Thyroid gland (tissue), 4 donors: ENCODE measurements around the gene TEX261. TPM values are rescaled to one million over a fixed set of nuclear protein-coding genes. Genes with fewer than 3 reads are reported as not detected.

Experiments
- DNase-seq, 2 donors: peaks; one replicate each; pipeline ENCODE4 v3.0.0-alpha.2; 2019
- H3K27ac ChIP-seq, 3 donors: fragments of 200-600 bp; sonication (generic); 1 replicate in 2 of 3; 2 replicates in 1 of 3; pipeline ENCODE4 v1.5.1; 2016 to 2019; ENCODE audit warnings: mild to moderate bottlenecking in 1 of 3, moderate library complexity in 1 of 3
- H3K27me3 ChIP-seq: fragments of 200-600 bp; sonication (generic); one replicate; pipeline ENCODE4 v1.5.1; 2019
- H3K36me3 ChIP-seq, 2 donors: fragments of 200-600 bp; sonication (generic); one replicate each; pipeline ENCODE4 v1.5.1; 2016 to 2019
- H3K4me1 ChIP-seq, 2 donors: fragments of 200-600 bp; sonication (generic); one replicate each; pipeline ENCODE4 v1.5.1; 2017 to 2019
- H3K4me3 ChIP-seq, 3 donors: fragments of 200-600 bp; sonication (generic); replicated peaks in 1 of 3; 1 replicate in 2 of 3; 2 replicates in 1 of 3; pipeline ENCODE4 v1.5.1; 2016; ENCODE audit warnings: mild to moderate bottlenecking in 1 of 3
- H3K9me3 ChIP-seq: fragments of 200-600 bp; sonication (generic); one replicate; pipeline ENCODE4 v1.5.1; 2017
- POLR2A ChIP-seq, 2 donors: fragments of 450-650 bp; IDR thresholded peaks; one replicate each; pipeline ENCODE4 v1.6.1; 2017; ENCODE audit warnings: antibody characterized with exemption in 2 of 2, mild to moderate bottlenecking in 2 of 2, moderate library complexity in 1 of 2
- WGBS, 2 donors: methylation state at CpG; one replicate each; pipeline ENCODE4 v1.1.5; 2017; 5-methylcytosine and 5-hydroxymethylcytosine counted together
- intact Hi-C: fragments of 100-400 bp; cut with DNase I; formaldehyde crosslinking; loops from one replicate; pipeline ENCODE4 v1.15.1; 2023
- total RNA-seq, 4 donors: library from RNA; depleted of rRNA; stranded (reverse); fragments of >200 nt; gene quantifications; one replicate each; pipeline ENCODE4 v1.2.3, GENCODE V29; 2016
- TF ChIP-seq, protein P1 (sequence below), 6 experiments: fragments of 200-600 bp in 3 of 6; fragments of 450-650 bp in 3 of 6; sonication (generic) in 3 of 6; IDR thresholded peaks; one replicate each; pipeline ENCODE4 v1.5.1; 2016 to 2019; ENCODE audit warnings: antibody characterized with exemption in 6 of 6, mild to moderate bottlenecking in 2 of 6, inconsistent platforms in 1 of 6, moderate library complexity in 1 of 6

Gene TEX261
- total RNA-seq, 4 donors from 2014 or later: 37.9 to 67.7 (median 51.4) TPM

DNA sequence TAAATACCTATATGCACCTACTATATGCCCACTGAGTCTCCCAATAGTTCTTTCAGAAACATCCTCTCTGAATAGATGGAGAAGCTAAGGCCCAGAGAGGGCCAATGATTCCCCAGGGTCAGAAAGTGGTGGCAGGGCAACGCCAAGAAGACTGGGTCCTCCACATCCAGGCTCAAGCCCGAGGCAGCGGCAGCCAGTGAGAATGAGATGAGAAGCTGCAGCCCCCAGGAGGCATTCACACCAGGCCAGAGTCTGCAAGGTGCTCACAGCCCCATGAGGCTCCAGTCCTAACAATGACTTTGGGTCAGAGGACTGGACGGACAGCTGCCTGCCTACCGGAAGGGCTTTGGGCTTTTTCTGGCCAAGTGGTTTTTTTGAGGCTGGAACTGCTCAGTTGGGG, 3.5 kb downstream of the TEX261 start:
- no peak overlapping the region for H3K4me3 ChIP-seq
- no peak for TF ChIP-seq POLR2A (IDR thresholded peaks at IDR 0.05)
- TF ChIP-seq, protein P1, sequence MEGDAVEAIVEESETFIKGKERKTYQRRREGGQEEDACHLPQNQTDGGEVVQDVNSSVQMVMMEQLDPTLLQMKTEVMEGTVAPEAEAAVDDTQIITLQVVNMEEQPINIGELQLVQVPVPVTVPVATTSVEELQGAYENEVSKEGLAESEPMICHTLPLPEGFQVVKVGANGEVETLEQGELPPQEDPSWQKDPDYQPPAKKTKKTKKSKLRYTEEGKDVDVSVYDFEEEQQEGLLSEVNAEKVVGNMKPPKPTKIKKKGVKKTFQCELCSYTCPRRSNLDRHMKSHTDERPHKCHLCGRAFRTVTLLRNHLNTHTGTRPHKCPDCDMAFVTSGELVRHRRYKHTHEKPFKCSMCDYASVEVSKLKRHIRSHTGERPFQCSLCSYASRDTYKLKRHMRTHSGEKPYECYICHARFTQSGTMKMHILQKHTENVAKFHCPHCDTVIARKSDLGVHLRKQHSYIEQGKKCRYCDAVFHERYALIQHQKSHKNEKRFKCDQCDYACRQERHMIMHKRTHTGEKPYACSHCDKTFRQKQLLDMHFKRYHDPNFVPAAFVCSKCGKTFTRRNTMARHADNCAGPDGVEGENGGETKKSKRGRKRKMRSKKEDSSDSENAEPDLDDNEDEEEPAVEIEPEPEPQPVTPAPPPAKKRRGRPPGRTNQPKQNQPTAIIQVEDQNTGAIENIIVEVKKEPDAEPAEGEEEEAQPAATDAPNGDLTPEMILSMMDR (IDR thresholded peaks at IDR 0.05): no peak
- H3K9me3 ChIP-seq: no peaks in the 10 kb centered on the region
- H3K27ac ChIP-seq: no peak overlapping the region
- DNase-seq: no peak
- peaks cover 21 to 30% of the 10 kb centered on the region in 2 donors for H3K4me1 ChIP-seq
- WGBS, 2 donors: 93 to 100% methylated on average over 5 of the region's 5 CpGs
- H3K36me3 ChIP-seq: peaks cover 21 to 34% of the 10 kb centered on the region in 2 donors
- H3K27me3 ChIP-seq: no peaks in the 10 kb centered on the region
- intact Hi-C loops: no loop called here

DNA sequence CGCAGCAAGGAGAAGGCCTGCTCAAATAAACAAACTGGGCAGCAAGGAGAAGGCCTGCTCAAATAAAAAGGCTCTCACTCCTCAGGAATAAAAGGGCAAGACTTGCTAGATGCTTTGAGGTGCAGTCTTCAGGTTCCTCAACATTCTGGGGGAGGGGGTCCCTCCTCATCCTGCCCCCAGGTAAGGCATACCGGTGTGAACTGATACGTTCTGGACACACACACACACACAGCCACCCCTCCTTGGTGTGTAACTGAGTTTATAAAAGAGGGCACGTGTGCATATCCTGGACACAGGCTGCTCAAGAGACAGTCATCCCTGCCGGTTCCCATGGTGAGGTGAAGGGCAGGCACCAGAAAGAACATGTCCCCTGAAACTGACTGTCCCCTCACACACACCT, 4.5 kb downstream of the TEX261 start:
- Histone ChIP-seq H3K4me1 (peaks cover 21 to 26% of the 10 kb centered on the region in 2 donors), H3K36me3 (peaks cover 21 to 34% of the 10 kb centered on the region in 2 donors), H3K9me3 (no peaks in the 10 kb centered on the region), H3K27me3 (no peaks in the 10 kb centered on the region), H3K27ac (no peak overlapping the region), H3K4me3 (no peak overlapping the region)
- no peak for TF ChIP-seq POLR2A (IDR thresholded peaks at IDR 0.05)
- TF ChIP-seq, protein P1 (IDR thresholded peaks at IDR 0.05): no peak
- intact Hi-C loops: no loop called here
- DNase-seq: no peak
- WGBS, 2 donors: 76 to 90% methylated on average over 5 of the region's 5 CpGs

GRCh38 chr2:70988726-70989648, 5.7 kb downstream of the TEX261 start:
- intact Hi-C loops: no loop called here
- WGBS, 2 donors: 92 to 94% methylated on average over 16 of the region's 16 CpGs
- Histone ChIP-seq H3K4me1 (peaks cover 21 to 26% of the 10 kb centered on the region in 2 donors), H3K27ac (no peak overlapping the region), H3K27me3 (no peaks in the 10 kb centered on the region), H3K4me3 (no peak overlapping the region), H3K9me3 (no peaks in the 10 kb centered on the region), H3K36me3 (peaks cover 21 to 34% of the 10 kb centered on the region in 2 donors)
- DNase-seq: no peak
- no peak for TF ChIP-seq POLR2A (IDR thresholded peaks at IDR 0.05)
- TF ChIP-seq, protein P1 (IDR thresholded peaks at IDR 0.05): no peak

DNA sequence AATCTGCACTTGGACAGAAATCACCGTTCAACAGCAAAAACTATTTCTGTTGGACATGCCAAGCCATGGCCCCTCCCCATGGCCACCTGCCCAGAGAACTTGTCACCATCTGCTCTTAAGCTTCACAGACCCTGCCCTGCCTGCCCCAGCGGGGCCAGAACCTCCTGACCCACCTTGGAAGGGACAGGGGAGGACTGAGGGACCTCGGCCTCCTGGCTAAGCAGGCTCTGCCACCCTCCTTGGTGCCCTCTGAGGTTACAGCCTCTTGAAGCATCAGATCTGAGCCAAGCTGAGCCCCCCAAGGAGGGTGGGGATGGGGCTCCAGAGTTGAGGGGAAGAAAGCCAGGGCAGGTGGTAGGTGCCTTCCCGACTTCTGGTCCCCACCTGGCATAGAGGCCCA, 6.5 kb downstream of the TEX261 start:
- no peaks in the 10 kb centered on the region for H3K9me3 ChIP-seq
- no peak overlapping the region for H3K4me3 ChIP-seq
- 55 to 67% methylated on average over 3 to 4 of the region's 4 CpGs for WGBS, 2 donors
- no peak for TF ChIP-seq POLR2A (IDR thresholded peaks at IDR 0.05)
- TF ChIP-seq, protein P1 (IDR thresholded peaks at IDR 0.05): no peak
- H3K36me3 ChIP-seq: peaks cover 21 to 34% of the 10 kb centered on the region in 2 donors
- DNase-seq: peak in 1 of 2 donors; percentile 35
- peaks cover 12 to 18% of the 10 kb centered on the region in 2 donors for H3K4me1 ChIP-seq
- H3K27me3 ChIP-seq: no peaks in the 10 kb centered on the region
- intact Hi-C loops: no loop called here
- peak overlapping the region in 1 of 3 donors; percentile 33 for H3K27ac ChIP-seq

DNA sequence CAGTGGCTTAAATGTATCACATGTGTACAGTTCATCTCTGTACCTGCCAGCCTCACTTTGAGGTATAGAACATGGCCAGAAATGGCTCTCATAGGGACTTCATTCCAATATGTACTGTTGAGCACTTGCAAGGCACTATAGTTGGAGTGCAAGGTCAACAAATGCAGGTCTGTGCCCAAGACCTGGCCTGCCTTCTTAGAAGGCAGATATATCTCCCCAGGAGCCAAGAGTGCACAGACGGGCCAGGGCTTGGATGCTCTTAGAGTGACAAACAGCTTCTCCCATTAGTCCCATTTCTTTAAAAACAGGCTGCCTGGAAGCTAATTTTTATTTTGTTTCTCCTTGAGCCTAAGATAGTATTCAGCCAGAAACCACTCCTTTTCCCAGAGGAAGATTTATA, 7.3 kb downstream of the TEX261 start:
- WGBS, 2 donors: 73 to 84% methylated on average over 1 of the region's 1 CpG
- Histone ChIP-seq H3K27ac (peak overlapping the region in 1 of 3 donors; percentile 5), H3K9me3 (no peaks in the 10 kb centered on the region), H3K27me3 (no peaks in the 10 kb centered on the region), H3K4me1 (peaks cover 8 to 12% of the 10 kb centered on the region in 2 donors), H3K4me3 (no peak overlapping the region), H3K36me3 (peaks cover 21 to 34% of the 10 kb centered on the region in 2 donors)
- intact Hi-C loops: no loop called here
- TF ChIP-seq, protein P1 (IDR thresholded peaks at IDR 0.05): no peak
- TF ChIP-seq POLR2A (IDR thresholded peaks at IDR 0.05): no peak
- no peak for DNase-seq
